Measurements from ENCODE around the gene MUSTN1. TPM values are rescaled to one million over a fixed set of nuclear protein-coding genes. Genes with fewer than 3 reads are reported as not detected.

The MUSTN1 gene
- total and polyA plus RNA-seq, 2 of the 13 experiments (the other 11 are each of a cell fraction or from before 2014, with no cell fraction given), result 0.84 to 1.4 TPM

DNA sequence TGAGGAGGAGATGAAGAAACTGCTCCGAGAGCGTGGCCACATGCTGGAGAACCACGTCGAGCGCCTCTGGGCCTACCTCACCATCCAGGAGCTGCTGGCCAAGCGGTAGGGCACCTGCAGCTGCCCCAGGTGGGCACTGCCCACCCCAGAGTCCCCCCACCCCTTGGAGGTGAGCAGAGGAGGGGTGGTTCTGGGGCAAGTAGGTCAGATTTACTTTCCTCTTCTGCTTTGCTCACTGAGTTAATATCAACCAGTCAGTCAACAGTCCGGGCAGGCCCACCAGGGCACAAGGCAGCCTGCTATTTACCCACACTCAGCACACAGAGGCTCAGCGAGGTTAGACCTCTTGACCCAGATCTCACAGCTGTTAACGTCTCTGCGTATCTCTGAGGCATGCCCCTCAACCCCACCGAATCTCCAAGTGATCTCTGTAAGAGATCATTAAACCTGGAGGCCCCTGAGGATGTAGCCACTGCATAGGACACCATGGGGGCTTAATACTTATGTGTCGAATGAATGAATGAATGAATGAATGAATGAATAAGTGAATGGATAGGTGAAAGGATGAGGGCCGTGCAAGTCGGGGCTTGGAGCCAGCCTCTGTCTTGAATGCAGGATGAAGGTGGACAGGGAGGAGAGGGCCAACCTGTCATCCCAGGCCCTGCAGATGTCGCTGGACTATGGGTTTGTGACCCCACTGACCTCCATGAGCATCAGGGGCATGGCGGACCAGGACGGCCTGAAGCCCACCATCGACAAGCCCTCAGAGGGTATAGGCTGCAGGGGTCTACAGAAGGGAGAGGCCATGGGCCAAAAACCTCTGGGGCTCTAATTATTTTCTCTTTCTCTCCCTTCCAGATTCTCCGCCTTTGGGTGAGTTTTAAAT, 48.2 kb downstream of the MUSTN1 start:
- WGBS (ENCODE audit: low lambda C conversion rate), result 39% methylated on average over 18 of the region's 19 CpGs
- H3K4me1 ChIP-seq (ENCODE audit: insufficient read depth, low read length), result peaks cover 91% of the 10 kb centered on the region
- H3K27ac ChIP-seq (ENCODE audit: extremely low read length, insufficient read depth, low read length), result peak overlapping the region; percentile 32
- ATAC-seq (peak; percentile 62), FAIRE-seq (peak; percentile 70), DNase-seq (ENCODE audit: low spot score) (no peak)
- H4K20me1 ChIP-seq (ENCODE audit: insufficient read depth, low read length), result no peaks in the 10 kb centered on the region
- intact Hi-C loops (cut with micrococcal nuclease; ENCODE audit: unreplicated experiment) (loop anchor here (1.0 to 2.0 kb wide), 2 partner anchors 11 to 16 kb away; partner anchors contain the start of gene NEK4), in situ Hi-C loops (cut with HindIII; ENCODE audit: extremely low pct_ligation_motif_present, low pct_unique_long_range_greater_than_20kb) (no loop called here)
- H3K4me3 ChIP-seq (replicated peaks in 1 of 3; ENCODE audit: insufficient read depth in 1 of 3, low read depth in 2 of 3, low read length in 3 of 3), result peak overlapping the region in 1 of 3 experiments; percentile 60; a peak in 1 of 6 replicates
- peak overlapping the region; percentile 83 for H3K4me2 ChIP-seq (ENCODE audit: low read depth, low read length)
- no peaks in the 10 kb centered on the region for H3K9me3 ChIP-seq (ENCODE audit: low read length)
- H3K9ac ChIP-seq (ENCODE audit: insufficient read depth, low read depth, low read length), result peak overlapping the region; percentile 30
- no peak overlapping the region for H2AFZ ChIP-seq (ENCODE audit: low read length)
- ChIA-PET POLR2A (interaction anchor here (0.6 to 18.4 kb wide), 4 partner anchors 9 to 144 kb away, joined by 3 to 466 read pairs (median 40); partner anchors contain the start of genes ITIH1, ITIH3 and NEK4), CTCF (ENCODE audit: low intra/inter-chr PET ratio, low total read pairs) (no interaction called here)
- no peaks in the 10 kb centered on the region for H3K79me2 ChIP-seq (ENCODE audit: insufficient read depth, low read length)
- no TSS peak for BruUV-seq (replicated peaks)
- no peaks in the 10 kb centered on the region for H3K36me3 ChIP-seq (replicated peaks in 1 of 2; ENCODE audit: control insufficient read depth in 1 of 2, insufficient read depth in 2 of 2, low read length in 2 of 2)
- H3K27me3 ChIP-seq (ENCODE audit: control insufficient read depth in 1 of 2, insufficient read depth in 2 of 2, low read length in 2 of 2), result no peaks in the 10 kb centered on the region
- TF ChIP-seq XRCC5 (optimal IDR thresholded peaks at IDR 0.05; ENCODE audit: low read length), result no peak
- TF ChIP-seq MTA1 (CRISPR knock-in tag; IDR thresholded peaks at IDR 0.05; ENCODE audit: borderline replicate concordance), result no peak; the same call in 1 of the 2 replicates
- TF ChIP-seq ZBTB8A (CRISPR knock-in tag; IDR thresholded peaks at IDR 0.05; ENCODE audit: borderline replicate concordance, low read depth), result no peak
- no peak for TF ChIP-seq HNRNPK (IDR thresholded peaks at IDR 0.05; ENCODE audit: low read depth, low read length, poor library complexity, severe bottlenecking)
- TF ChIP-seq TAF1 (CRISPR knock-in tag; IDR thresholded peaks at IDR 0.05), result no peak
- TF ChIP-seq ZNF326 (CRISPR knock-in tag; IDR thresholded peaks at IDR 0.05; ENCODE audit: borderline replicate concordance), result no peak
- no peak for TF ChIP-seq TCF12 (IDR thresholded peaks at IDR 0.05)
- TF ChIP-seq TCF12 (CRISPR knock-in tag; IDR thresholded peaks at IDR 0.05), result peak; percentile 64; the same call in 1 of the 2 replicates
- no peak for TF ChIP-seq HOXD1 (CRISPR knock-in tag; IDR thresholded peaks at IDR 0.05)
- TF ChIP-seq ZNF883 (CRISPR knock-in tag; IDR thresholded peaks at IDR 0.05; ENCODE audit: not compliant biosample characterization), result no peak
- no peak; the same call in 1 of the 2 replicates for TF ChIP-seq ZNF230 (CRISPR knock-in tag; IDR thresholded peaks at IDR 0.05)
- no peak for TF ChIP-seq HIVEP1 (CRISPR knock-in tag; IDR thresholded peaks at IDR 0.05)
- no peak for TF ChIP-seq RFX3 (CRISPR knock-in tag; IDR thresholded peaks at IDR 0.05)
- TF ChIP-seq ZNF792 (CRISPR knock-in tag; IDR thresholded peaks at IDR 0.05), result peak; percentile 77; the same call in 1 of the 2 replicates
- TF ChIP-seq, protein P1, sequence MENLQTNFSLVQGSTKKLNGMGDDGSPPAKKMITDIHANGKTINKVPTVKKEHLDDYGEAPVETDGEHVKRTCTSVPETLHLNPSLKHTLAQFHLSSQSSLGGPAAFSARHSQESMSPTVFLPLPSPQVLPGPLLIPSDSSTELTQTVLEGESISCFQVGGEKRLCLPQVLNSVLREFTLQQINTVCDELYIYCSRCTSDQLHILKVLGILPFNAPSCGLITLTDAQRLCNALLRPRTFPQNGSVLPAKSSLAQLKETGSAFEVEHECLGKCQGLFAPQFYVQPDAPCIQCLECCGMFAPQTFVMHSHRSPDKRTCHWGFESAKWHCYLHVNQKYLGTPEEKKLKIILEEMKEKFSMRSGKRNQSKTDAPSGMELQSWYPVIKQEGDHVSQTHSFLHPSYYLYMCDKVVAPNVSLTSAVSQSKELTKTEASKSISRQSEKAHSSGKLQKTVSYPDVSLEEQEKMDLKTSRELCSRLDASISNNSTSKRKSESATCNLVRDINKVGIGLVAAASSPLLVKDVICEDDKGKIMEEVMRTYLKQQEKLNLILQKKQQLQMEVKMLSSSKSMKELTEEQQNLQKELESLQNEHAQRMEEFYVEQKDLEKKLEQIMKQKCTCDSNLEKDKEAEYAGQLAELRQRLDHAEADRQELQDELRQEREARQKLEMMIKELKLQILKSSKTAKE (CRISPR knock-in tag; IDR thresholded peaks at IDR 0.05; ENCODE audit: borderline replicate concordance), result peak; percentile 87
- TF ChIP-seq RBM22 (optimal IDR thresholded peaks at IDR 0.05; ENCODE audit: low read length), result no peak
- TF ChIP-seq ZSCAN30 (CRISPR knock-in tag; IDR thresholded peaks at IDR 0.05), result no peak
- no peak for TF ChIP-seq NFIC (IDR thresholded peaks at IDR 0.05; ENCODE audit: low read length)
- peak; percentile 55 to 83; a peak in 3 of 4 replicates for TF ChIP-seq NR2F1 (CRISPR knock-in tag; IDR thresholded peaks at IDR 0.05)
